KOPT-K1 (cell line): ENCODE results near the gene RSL24D1.
A peak's percentile ranks its signal among the peaks of the same experiment; 100 is the strongest.

ENCODE experiments used
- H3K27ac ChIP-seq: fragments of 200-600 bp; sonication (generic); 2 replicates; pipeline ENCODE4 v1.5.1; 2016; ENCODE audit warnings: antibody characterized with exemption, mild to moderate bottlenecking, low read depth, low read length; ENCODE audit not compliant: poor library complexity, severe bottlenecking
- H3K36me3 ChIP-seq: fragments of 200-600 bp; sonication (generic); 2 replicates; pipeline ENCODE4 v1.5.1; 2017; ENCODE audit warnings: antibody characterized with exemption, mild to moderate bottlenecking, low read length, moderate library complexity; ENCODE audit not compliant: insufficient read depth
- H3K9me3 ChIP-seq: fragments of 200-600 bp; sonication (generic); 2 replicates; pipeline ENCODE4 v1.5.1; 2017; ENCODE audit warnings: antibody characterized with exemption, low read length, mild to moderate bottlenecking; ENCODE audit not compliant: insufficient read depth, poor library complexity, severe bottlenecking

Gene RSL24D1

GRCh38 chr15:55196458-55197361 is at the start of gene RSL24D1:
Gene RSL24D1 (minus strand): TSS chr15:55196941. CDS start chr15:55196890, 51 bp downstream.
- Histone ChIP-seq H3K27ac (peak within 1 kb of the TSS; percentile 91), H3K36me3 (peaks cover 29% of the 10 kb centered on the region), H3K9me3 (peaks cover 17% of the 10 kb centered on the region)

GRCh38 chr15:55245059-55245458 is 48.3 kb upstream of the RSL24D1 start:
- Histone ChIP-seq H3K27ac (no peak overlapping the region), H3K36me3 (no peaks in the 10 kb centered on the region), H3K9me3 (no peaks in the 10 kb centered on the region)

- Histone ChIP-seq H3K9me3 (no peaks in the 10 kb centered on the region), H3K36me3 (no peaks in the 10 kb centered on the region), H3K27ac (no peak overlapping the region)
These were observed 45.1 kb upstream of the RSL24D1 start for GRCh38 chr15:55241891-55242290.

- no peak overlapping the region for H3K27ac ChIP-seq
- H3K36me3 ChIP-seq, result no peaks in the 10 kb centered on the region
- H3K9me3 ChIP-seq, result no peaks in the 10 kb centered on the region
These were observed 44.4 kb upstream of the RSL24D1 start for GRCh38 chr15:55241186-55241585.

GRCh38 chr15:55240125-55240760 is 43.5 kb upstream of the RSL24D1 start:
- H3K9me3 ChIP-seq, result no peaks in the 10 kb centered on the region
- no peaks in the 10 kb centered on the region for H3K36me3 ChIP-seq
- no peak overlapping the region for H3K27ac ChIP-seq

- Histone ChIP-seq H3K36me3 (no peaks in the 10 kb centered on the region), H3K27ac (no peak overlapping the region), H3K9me3 (no peaks in the 10 kb centered on the region)
These were observed 42.8 kb upstream of the RSL24D1 start for GRCh38 chr15:55239440-55240124.

- Histone ChIP-seq H3K36me3 (no peaks in the 10 kb centered on the region), H3K27ac (no peak overlapping the region), H3K9me3 (no peaks in the 10 kb centered on the region)
These were observed 42.1 kb upstream of the RSL24D1 start for GRCh38 chr15:55238877-55239276.

- H3K36me3 ChIP-seq, result no peaks in the 10 kb centered on the region
- H3K27ac ChIP-seq, result no peak overlapping the region
- H3K9me3 ChIP-seq, result no peaks in the 10 kb centered on the region
These were observed 40.7 kb upstream of the RSL24D1 start for GRCh38 chr15:55237219-55238130.

GRCh38 chr15:55235546-55236036 is 38.9 kb upstream of the RSL24D1 start:
- Histone ChIP-seq H3K9me3 (no peaks in the 10 kb centered on the region), H3K27ac (no peak overlapping the region), H3K36me3 (no peaks in the 10 kb centered on the region)

- Histone ChIP-seq H3K27ac (no peak overlapping the region), H3K36me3 (no peaks in the 10 kb centered on the region), H3K9me3 (no peaks in the 10 kb centered on the region)
These were observed 38.0 kb upstream of the RSL24D1 start for GRCh38 chr15:55234800-55235104.

- Histone ChIP-seq H3K36me3 (no peaks in the 10 kb centered on the region), H3K9me3 (no peaks in the 10 kb centered on the region), H3K27ac (no peak overlapping the region)
These were observed 37.5 kb upstream of the RSL24D1 start for GRCh38 chr15:55234104-55234799.

GRCh38 chr15:55231455-55231854 is 34.7 kb upstream of the RSL24D1 start:
- H3K9me3 ChIP-seq, result no peaks in the 10 kb centered on the region
- peaks cover 4% of the 10 kb centered on the region; the same call in 1 of the 2 replicates for H3K36me3 ChIP-seq
- no peak overlapping the region for H3K27ac ChIP-seq

GRCh38 chr15:55230953-55231352 is 34.2 kb upstream of the RSL24D1 start:
- Histone ChIP-seq H3K27ac (no peak overlapping the region), H3K36me3 (peaks cover 4% of the 10 kb centered on the region; the same call in 1 of the 2 replicates), H3K9me3 (no peaks in the 10 kb centered on the region)
